ENCODE results near the gene PPIP5K1.

Gene PPIP5K1

GRCh38 chr15:43488790-43489189 lies 101.2 kb downstream of the PPIP5K1 start:
- no peak for DNase-seq (ENCODE audit: low read depth in 2 of 2)

DNA sequence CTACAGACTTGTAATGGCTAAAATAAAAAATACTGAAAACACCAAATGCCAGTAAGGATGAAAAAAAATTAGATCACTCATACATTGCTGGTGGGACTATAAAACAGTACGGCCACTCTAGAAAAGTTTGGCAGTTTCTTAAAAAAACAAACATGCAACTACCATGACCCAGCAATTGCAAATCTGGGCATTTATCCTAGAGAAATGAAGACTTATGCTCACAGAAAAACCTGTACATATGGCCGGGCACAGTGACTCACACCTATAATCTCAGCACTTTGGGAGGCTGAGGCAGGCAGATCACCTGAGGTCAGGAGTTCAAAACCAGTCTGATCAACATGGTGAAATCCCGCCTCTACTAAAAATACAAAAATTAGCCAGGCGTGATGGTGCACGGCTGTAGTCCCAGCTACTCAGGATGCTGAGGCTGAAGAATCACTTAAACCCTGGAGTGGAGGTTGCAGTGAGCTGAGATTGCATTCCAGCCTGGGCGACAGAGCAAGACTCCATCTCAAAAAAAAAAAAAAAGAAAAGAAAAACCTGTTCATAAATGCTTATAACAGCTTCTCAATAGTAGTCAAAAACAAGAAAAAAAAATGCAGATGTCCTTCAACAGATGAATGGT lies 102.6 kb downstream of the PPIP5K1 start:
- no peak for DNase-seq (ENCODE audit: low read depth in 2 of 2)

- DNase-seq (ENCODE audit: low read depth in 2 of 2) = no peak
Observed at GRCh38 chr15:43484455-43484854, 105.6 kb downstream of the PPIP5K1 start.
